K562 (cell line): Measurements from ENCODE around the gene CDH12. TPM values are rescaled to one million over a fixed set of nuclear protein-coding genes. Genes with fewer than 3 reads are reported as not detected.

Experiments
- ATAC-seq: fragments of 200-7000 bp; cut with Tn5 transposase; 3 replicates; pipeline ENCODE4 v1.9.1; 2020; ENCODE audit warnings: moderate library complexity
- BruUV-seq: library from RNA; stranded (reverse); fragments of 400-500 nt; replicated peaks from 2 replicates; lab custom pipeline; 2021; lab: Mats Ljungman, UMichigan
- CTCF ChIA-PET: fragments of 300-600 bp; formaldehyde crosslinking; extraction: SDS; loops from one replicate; lab custom pipeline; 2021; ENCODE audit warnings: low intra/inter-chr PET ratio; lab: Yijun Ruan, JAX
- POLR2A ChIA-PET: fragments of 300-600, 350-650 bp; sonication (Branson Sonifier 250); formaldehyde crosslinking; extraction: SDS; loops from one replicate; lab custom pipeline; 2021; ENCODE audit warnings: antibody characterized with exemption, inconsistent platforms; lab: Yijun Ruan, JAX
- DNase-seq, 4 experiments: peaks; one replicate each; pipeline versions ENCODE4 v3.0.0 to v3.0.0-alpha.2; 2011 to 2018; ENCODE audit warnings: low spot score in 3 of 4, mixed read lengths in 3 of 4; ENCODE audit errors: extremely low read depth in 1 of 4
- FAIRE-seq: peaks from 2 replicates; lab custom pipeline; 2011; peaks lifted over from hg19 to GRCh38; lab: Jason Lieb, UNC
- H2AFZ ChIP-seq: 2 replicates; pipeline ENCODE4 v1.6.0; 2011; ENCODE audit warnings: low read depth, low read length, control low read depth, inconsistent platforms
- H3K27ac ChIP-seq: fragments of 200-600 bp; 3 replicates; pipeline ENCODE4 v1.8.0; 2011; ENCODE audit warnings: low read depth, mild to moderate bottlenecking, control low read depth, inconsistent platforms, low read length, moderate library complexity, mixed read lengths; ENCODE audit errors: extremely low read depth
- H3K27me3 ChIP-seq, 2 experiments: fragments of 300-600 bp in 1 of 2; 2 replicates in 1 of 2; 3 replicates in 1 of 2; pipeline versions ENCODE4 v1.6.0 to v1.8.0; 2011; ENCODE audit warnings: inconsistent platforms in 2 of 2, low read length in 2 of 2, mild to moderate bottlenecking in 1 of 2, mixed read lengths in 1 of 2, moderate library complexity in 1 of 2; ENCODE audit not compliant: control insufficient read depth in 2 of 2, insufficient read depth in 2 of 2
- H3K36me3 ChIP-seq: fragments of 300-600 bp; 3 replicates; pipeline ENCODE4 v1.8.0; 2011; ENCODE audit warnings: mild to moderate bottlenecking, low read length, inconsistent platforms; ENCODE audit not compliant: control insufficient read depth, insufficient read depth
- H3K4me1 ChIP-seq, 2 experiments: fragments of 200-600 bp in 1 of 2; replicated peaks in 1 of 2; 2 replicates in 1 of 2; 3 replicates in 1 of 2; pipeline versions ENCODE4 v1.5.1 to v1.8.0; 2011; ENCODE audit warnings: inconsistent platforms in 2 of 2, low read length in 2 of 2, mild to moderate bottlenecking in 1 of 2, mixed read lengths in 1 of 2, moderate library complexity in 1 of 2; ENCODE audit not compliant: control insufficient read depth in 2 of 2, insufficient read depth in 2 of 2
- H3K4me2 ChIP-seq: 2 replicates; pipeline ENCODE4 v1.6.1; 2011; ENCODE audit warnings: low read length, control low read depth, inconsistent platforms, mixed read lengths; ENCODE audit not compliant: insufficient read depth
- H3K4me3 ChIP-seq: fragments of 200-600 bp; sonication (generic), shearing (Covaris generic); 2 replicates; pipeline ENCODE4 v1.5.1; 2016; ENCODE audit warnings: control low read depth, inconsistent platforms
- H3K79me2 ChIP-seq: fragments of 200-600 bp; 3 replicates; pipeline ENCODE4 v1.8.0; 2011; ENCODE audit warnings: low read length, inconsistent platforms; ENCODE audit not compliant: control insufficient read depth, insufficient read depth
- H3K9ac ChIP-seq, 2 experiments: 2 replicates each; pipeline versions ENCODE4 v1.6.0 to v1.6.1; 2011; ENCODE audit warnings: low read depth in 2 of 2, low read length in 2 of 2, control low read depth in 1 of 2, inconsistent platforms in 1 of 2, mild to moderate bottlenecking in 1 of 2, mixed read lengths in 1 of 2; ENCODE audit not compliant: insufficient read depth in 1 of 2
- H3K9me1 ChIP-seq: one replicate; pipeline ENCODE4 v1.6.0; 2011; ENCODE audit warnings: inconsistent platforms, mild to moderate bottlenecking, low read length, moderate library complexity; ENCODE audit not compliant: control insufficient read depth, insufficient read depth
- H3K9me3 ChIP-seq: replicated peaks from 2 replicates; pipeline ENCODE4 v1.5.1; 2011; ENCODE audit warnings: low read depth, low read length, inconsistent platforms; ENCODE audit not compliant: control insufficient read depth, insufficient read depth
- H4K20me1 ChIP-seq: replicated peaks from 2 replicates; pipeline ENCODE4 v1.6.1; 2011; ENCODE audit warnings: low read length, inconsistent platforms, mixed read lengths; ENCODE audit not compliant: control insufficient read depth, insufficient read depth
- ARID1B ChIP-seq: fragments of 450-650 bp; IDR thresholded peaks from 2 replicates; pipeline ENCODE4 v1.6.1; 2016; ENCODE audit warnings: antibody characterized with exemption, mild to moderate bottlenecking, inconsistent platforms
- ATF3 ChIP-seq, 2 experiments: fragments of 450-650 bp in 1 of 2; sonication (generic) in 1 of 2; formaldehyde crosslinking in 1 of 2; IDR thresholded peaks in 1 of 2; conservative IDR thresholded peaks in 1 of 2; 2 replicates each; pipeline versions ENCODE4 v1.6.1 to v1.8.1; 2016 to 2023; ENCODE audit warnings: mild to moderate bottlenecking in 2 of 2, moderate library complexity in 2 of 2, inconsistent platforms in 1 of 2, missing genetic modification reagents in 1 of 2
- C11orf30 ChIP-seq: fragments of 450-650 bp; IDR thresholded peaks from 2 replicates; pipeline ENCODE4 v1.6.1; 2016; ENCODE audit warnings: low read depth, mild to moderate bottlenecking
- DMBX1 ChIP-seq: fragments of 250-450 bp; sonication (Bioruptor Pico); IDR thresholded peaks from 2 replicates; pipeline ENCODE4 v1.8.0; 2022; ENCODE audit warnings: inconsistent platforms, mild to moderate bottlenecking, moderate library complexity, borderline replicate concordance
- JUNB ChIP-seq: fragments of 450-650 bp; formaldehyde crosslinking; conservative IDR thresholded peaks from 2 replicates; pipeline ENCODE4 v1.4.0; 2020; ENCODE audit warnings: mild to moderate bottlenecking
- PHB ChIP-seq: fragments of 250-450 bp; sonication (Bioruptor Pico); IDR thresholded peaks from 2 replicates; pipeline ENCODE4 v1.5.0; 2021
- POLR3G ChIP-seq: IDR thresholded peaks from 2 replicates; pipeline ENCODE4 v1.6.1; 2011; ENCODE audit not compliant: insufficient read length, insufficient replicate concordance; ENCODE audit errors: extremely low read depth
- SIN3A ChIP-seq, 2 experiments: fragments of 150-350 bp in 1 of 2; IDR thresholded peaks; 2 replicates each; pipeline ENCODE4 v1.6.1; 2011 to 2016; ENCODE audit warnings: borderline replicate concordance in 2 of 2, low read depth in 2 of 2, low read length in 2 of 2, mild to moderate bottlenecking in 2 of 2, moderate library complexity in 2 of 2; ENCODE audit not compliant: control insufficient read depth in 1 of 2
- XRCC5 ChIP-seq: fragments of 200-400 bp; formaldehyde crosslinking; IDR thresholded peaks from 2 replicates; pipeline ENCODE4 v1.6.1; 2017; ENCODE audit warnings: low read depth, mild to moderate bottlenecking, low read length
- ZNF280A ChIP-seq: fragments of 450-650 bp; IDR thresholded peaks from 2 replicates; pipeline ENCODE4 v1.6.1; 2018; ENCODE audit warnings: mild to moderate bottlenecking, low read depth; ENCODE audit not compliant: partially characterized antibody
- ZNF436 ChIP-seq: fragments of 250-450, 450-650 bp; sonication (Bioruptor Pico); formaldehyde crosslinking; IDR thresholded peaks from 2 replicates; pipeline ENCODE4 v1.7.0; 2020; ENCODE audit warnings: mild to moderate bottlenecking
- ZNF445 ChIP-seq: fragments of 250-450 bp; sonication (Bioruptor Pico); IDR thresholded peaks from 2 replicates; pipeline ENCODE4 v1.4.0; 2020; ENCODE audit warnings: low read depth, mild to moderate bottlenecking, moderate library complexity
- WGBS: fragments of 100-300 bp; shearing (Covaris generic); methylation state at CpG from one replicate; pipeline ENCODE4 v1.1.6; 2016; ENCODE audit warnings: low coverage, mixed read lengths; ENCODE audit not compliant: insufficient coverage; ENCODE audit errors: missing lambda C conversion rate; 5-methylcytosine and 5-hydroxymethylcytosine counted together
- in situ Hi-C: fragments of 300-500 bp; cut with MboI; formaldehyde crosslinking; loops from 4 replicates; pipeline ENCODE4 v1.15.0; 2018; ENCODE audit warnings: inconsistent platforms, mixed read lengths
- intact Hi-C: fragments of 100-400 bp; cut with micrococcal nuclease; formaldehyde crosslinking; loops from 2 replicates; pipeline ENCODE4 v1.14.2; 2022
- polyA plus RNA-seq, 8 experiments: library from polyadenylated mRNA; depleted of rRNA in 4 of 8; stranded (reverse) in 5 of 8; unstranded in 3 of 8; fragments of >200 nt; fragmentation: Nextera tagmentation in 2 of 8; fragmentation: Illumina TruSeq in 1 of 8; extraction: Ambion mirVana in 2 of 8; extraction: Trizol in 1 of 8; gene quantifications; 2 replicates each; pipeline versions ENCODE4 v1.2.1 to v1.2.3, GENCODE V29; 2011 to 2014; ENCODE audit warnings: inconsistent platforms in 1 of 8, missing spikeins in 1 of 8
- total RNA-seq, 7 experiments: library from RNA; depleted of rRNA in 6 of 7; stranded (reverse); fragments of >200 nt in 6 of 7; fragmentation: Illumina TruSeq in 2 of 7; extraction: Trizol in 2 of 7; gene quantifications; 2 replicates each; pipeline versions ENCODE4 v1.2.1 to v1.2.3, GENCODE V29; 2011 to 2021; ENCODE audit warnings: low replicate concordance in 1 of 7

Gene CDH12
- total and polyA plus RNA-seq, 9 of the 15 experiments (the other 6 are each of a cell fraction or from before 2014, with no cell fraction given) = 0.03 to 1.7 (median 0.37) TPM

GRCh38 chr5:22306011-22306410, 547.1 kb downstream of the CDH12 start:
- in situ Hi-C loops (no loop called here), intact Hi-C loops (no loop called here)
- TF ChIP-seq ARID1B = no peak
- no peak for TF ChIP-seq ZNF445 (CRISPR knock-in tag)
- no peak for TF ChIP-seq PHB (CRISPR knock-in tag)
- TF ChIP-seq XRCC5 = no peak
- no peak for TF ChIP-seq POLR3G
- TF ChIP-seq DMBX1 (CRISPR knock-in tag) = no peak
- TF ChIP-seq C11orf30 = no peak
- no peak for TF ChIP-seq SIN3A (IDR thresholded peaks at IDR 0.05; ENCODE audit: borderline replicate concordance in 2 of 2, control insufficient read depth in 1 of 2, low read depth in 2 of 2, low read length in 2 of 2)
- no peak for TF ChIP-seq ZNF280A
- TF ChIP-seq ATF3 (IDR thresholded peaks at IDR 0.05) = no peak
- no peak for TF ChIP-seq ATF3 (CRISPR knock-in tag; conservative IDR thresholded peaks at IDR 0.05)
- TF ChIP-seq ZNF436 (CRISPR knock-in tag) = no peak
- TF ChIP-seq JUNB (CRISPR knock-in tag) = no peak
- Histone ChIP-seq H3K9ac (no peak overlapping the region), H3K36me3 (no peaks in the 10 kb centered on the region), H3K4me2 (no peak overlapping the region), H3K27me3 (no peaks in the 10 kb centered on the region), H3K4me1 (no peaks in the 10 kb centered on the region), H4K20me1 (no peaks in the 10 kb centered on the region), H3K9me3 (no peaks in the 10 kb centered on the region), H3K9me1 (no peaks in the 10 kb centered on the region), H3K27ac (no peak overlapping the region), H3K4me3 (no peak overlapping the region), H3K79me2 (no peaks in the 10 kb centered on the region), H2AFZ (no peak overlapping the region)
- ChIA-PET CTCF (no interaction called here), POLR2A (no interaction called here)
- ATAC-seq (no peak), FAIRE-seq (no peak), DNase-seq (no peak)
- 3% methylated on average over 2 of the region's 2 CpGs for WGBS
- no TSS peak for BruUV-seq
